ENCODE measurements around the gene LRP3.

DNA sequence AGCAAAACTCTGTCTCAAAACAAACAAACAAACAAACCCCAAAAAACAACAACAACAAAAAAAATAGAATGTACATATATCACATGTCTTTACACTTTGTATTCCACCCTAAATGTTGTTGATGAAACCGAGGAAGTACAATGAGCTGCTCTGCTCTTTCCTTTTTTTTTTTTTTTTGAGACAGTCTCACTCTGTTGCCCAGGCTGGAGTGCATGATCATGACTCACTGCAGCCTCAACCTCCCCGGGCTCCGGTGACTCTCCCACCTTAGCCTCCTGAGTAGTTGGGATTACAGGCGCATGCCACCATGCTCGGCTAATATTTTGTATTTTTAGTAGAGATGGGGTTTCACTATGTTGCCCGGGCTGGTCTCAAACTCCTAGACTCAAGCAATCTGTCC lies 30.6 kb upstream of the LRP3 start:
- TF ChIP-seq, protein P1, sequence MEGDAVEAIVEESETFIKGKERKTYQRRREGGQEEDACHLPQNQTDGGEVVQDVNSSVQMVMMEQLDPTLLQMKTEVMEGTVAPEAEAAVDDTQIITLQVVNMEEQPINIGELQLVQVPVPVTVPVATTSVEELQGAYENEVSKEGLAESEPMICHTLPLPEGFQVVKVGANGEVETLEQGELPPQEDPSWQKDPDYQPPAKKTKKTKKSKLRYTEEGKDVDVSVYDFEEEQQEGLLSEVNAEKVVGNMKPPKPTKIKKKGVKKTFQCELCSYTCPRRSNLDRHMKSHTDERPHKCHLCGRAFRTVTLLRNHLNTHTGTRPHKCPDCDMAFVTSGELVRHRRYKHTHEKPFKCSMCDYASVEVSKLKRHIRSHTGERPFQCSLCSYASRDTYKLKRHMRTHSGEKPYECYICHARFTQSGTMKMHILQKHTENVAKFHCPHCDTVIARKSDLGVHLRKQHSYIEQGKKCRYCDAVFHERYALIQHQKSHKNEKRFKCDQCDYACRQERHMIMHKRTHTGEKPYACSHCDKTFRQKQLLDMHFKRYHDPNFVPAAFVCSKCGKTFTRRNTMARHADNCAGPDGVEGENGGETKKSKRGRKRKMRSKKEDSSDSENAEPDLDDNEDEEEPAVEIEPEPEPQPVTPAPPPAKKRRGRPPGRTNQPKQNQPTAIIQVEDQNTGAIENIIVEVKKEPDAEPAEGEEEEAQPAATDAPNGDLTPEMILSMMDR (conservative IDR thresholded peaks at IDR 0.05; ENCODE audit: low read depth, low read length) = no peak
- TF ChIP-seq EZH2 (IDR thresholded peaks at IDR 0.05; ENCODE audit: low read length, unreplicated experiment) = no peak
